CD4-positive, CD25-positive, alpha-beta regulatory T cell (primary cell): ENCODE measurements around the gene ZNF397. TPM values are rescaled to one million over a fixed set of nuclear protein-coding genes. Genes with fewer than 3 reads are reported as not detected.
"Not testable (repeated sequence)": the region's sequence is repeated elsewhere in the genome, so short reads cannot be mapped to it uniquely, and the experiment has no call there.

Source experiments
- ATAC-seq, 2 donors: fragments of 150-1000 bp; cut with Tn5 transposase; one replicate each; pipeline ENCODE4 v1.10.0; 2021; ENCODE audit warnings: low read depth in 2 of 2, moderate number of reproducible peaks in 2 of 2, moderate library complexity in 1 of 2
- DNase-seq, 3 donors: peaks; one replicate each; pipeline versions ENCODE4 v3.0.0 to v3.0.0-alpha.2; 2012 to 2022; ENCODE audit warnings: mixed read lengths in 1 of 3
- H3K27ac ChIP-seq: one replicate; pipeline ENCODE4 v1.7.0; 2013; ENCODE audit warnings: mild to moderate bottlenecking, low read length; ENCODE audit not compliant: insufficient read depth, poor library complexity, severe bottlenecking
- H3K27me3 ChIP-seq: one replicate; pipeline ENCODE4 v1.7.0; 2013; ENCODE audit warnings: low read length; ENCODE audit not compliant: control insufficient read depth, insufficient read depth
- H3K36me3 ChIP-seq: one replicate; pipeline ENCODE4 v1.7.0; 2013; ENCODE audit warnings: mild to moderate bottlenecking, low read length, moderate library complexity; ENCODE audit not compliant: control insufficient read depth, insufficient read depth
- H3K4me1 ChIP-seq: 2 replicates; pipeline ENCODE4 v1.7.0; 2013; ENCODE audit warnings: mild to moderate bottlenecking, low read length; ENCODE audit not compliant: insufficient read depth, control insufficient read depth, poor library complexity, severe bottlenecking
- H3K4me3 ChIP-seq: one replicate; pipeline ENCODE4 v1.7.0; 2013; ENCODE audit warnings: low read depth, mild to moderate bottlenecking, low read length, moderate library complexity
- H3K9me3 ChIP-seq, 2 experiments: 1 replicate in 1 of 2; 2 replicates in 1 of 2; pipeline ENCODE4 v1.7.0; 2013; ENCODE audit warnings: low read length in 2 of 2, mild to moderate bottlenecking in 1 of 2, moderate library complexity in 1 of 2; ENCODE audit not compliant: control insufficient read depth in 2 of 2
- H3K27ac Mint-ChIP-seq, 3 donors: one replicate each; pipeline ENCODE4 v1.8.0; 2020 to 2022; ENCODE audit warnings: mild to moderate bottlenecking in 3 of 3, mixed read lengths in 3 of 3, moderate library complexity in 2 of 3
- H3K27me3 Mint-ChIP-seq: one replicate; pipeline ENCODE4 v1.8.0; 2022; ENCODE audit warnings: mild to moderate bottlenecking, mixed read lengths
- H3K36me3 Mint-ChIP-seq: one replicate; pipeline ENCODE4 v1.8.0; 2020; ENCODE audit warnings: mixed read lengths
- H3K4me1 Mint-ChIP-seq, 4 donors: one replicate each; pipeline ENCODE4 v1.8.0; 2020 to 2022; ENCODE audit warnings: mixed read lengths in 4 of 4, mild to moderate bottlenecking in 1 of 4
- H3K4me3 Mint-ChIP-seq, 4 donors: one replicate each; pipeline ENCODE4 v1.8.0; 2020 to 2022; ENCODE audit warnings: mild to moderate bottlenecking in 4 of 4, mixed read lengths in 4 of 4, moderate library complexity in 3 of 4
- H3K9me3 Mint-ChIP-seq, 7 donors: one replicate each; pipeline ENCODE4 v1.8.0; 2020 to 2022; ENCODE audit warnings: mixed read lengths in 7 of 7, mild to moderate bottlenecking in 3 of 7, moderate library complexity in 2 of 7
- polyA plus RNA-seq, 4 donors: library from polyadenylated mRNA; unstranded; fragments of 300-500 nt; fragmentation: Illumina TruSeq; gene quantifications; one replicate each; pipeline ENCODE4 v1.2.3, GENCODE V29; 2021
- total RNA-seq: library from RNA; stranded (reverse); gene quantifications from one replicate; pipeline ENCODE4 v1.2.3, GENCODE V29; 2022

ZNF397 gene
- total and polyA plus RNA-seq, 5 donors from 2014 or later = 6.2 to 12.9 (median 7.0) TPM

DNA sequence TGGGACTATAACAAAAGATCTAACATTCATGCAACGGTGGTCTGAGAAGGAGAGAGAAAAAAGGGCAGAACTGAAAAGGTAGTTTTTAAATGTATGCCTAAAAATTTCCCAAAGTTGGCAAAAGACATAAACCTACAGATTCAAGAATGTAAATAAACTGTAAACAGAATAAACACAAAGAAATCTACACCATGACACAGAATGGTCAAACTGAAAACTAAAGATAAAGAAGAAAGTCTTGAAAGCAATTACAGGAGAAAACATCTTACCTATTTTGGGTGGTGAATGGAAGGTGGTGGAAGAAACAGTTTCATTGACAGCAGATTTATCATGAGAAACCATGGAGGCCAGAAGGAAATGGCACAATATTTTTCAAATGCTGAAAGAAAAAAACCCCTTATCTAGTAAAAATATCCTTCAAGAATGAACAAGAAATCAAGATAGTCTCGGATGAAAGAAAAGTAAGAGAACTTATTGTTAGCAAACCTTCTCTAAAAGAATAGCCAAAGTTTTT lies 35.6 kb upstream of the ZNF397 start:
- H3K9me3 ChIP-seq = peaks cover 0 to 1% of the 10 kb centered on the region in 2 experiments
- no peaks in the 10 kb centered on the region for H3K36me3 ChIP-seq
- Mint-ChIP-seq H3K4me3 (no peak overlapping the region), H3K4me1 (no peaks in the 10 kb centered on the region), H3K27ac (no peak overlapping the region), H3K27me3 (peaks cover 11% of the 10 kb centered on the region), H3K36me3 (peaks cover 4% of the 10 kb centered on the region), H3K9me3 (peaks cover 0 to 10% (median 2%) of the 10 kb centered on the region in 7 donors)
- H3K27me3 ChIP-seq = no peaks in the 10 kb centered on the region
- no peak for ATAC-seq
- H3K27ac ChIP-seq = no peak overlapping the region
- H3K4me1 ChIP-seq = no peaks in the 10 kb centered on the region
- DNase-seq = no peak
- H3K4me3 ChIP-seq = no peak overlapping the region

DNA sequence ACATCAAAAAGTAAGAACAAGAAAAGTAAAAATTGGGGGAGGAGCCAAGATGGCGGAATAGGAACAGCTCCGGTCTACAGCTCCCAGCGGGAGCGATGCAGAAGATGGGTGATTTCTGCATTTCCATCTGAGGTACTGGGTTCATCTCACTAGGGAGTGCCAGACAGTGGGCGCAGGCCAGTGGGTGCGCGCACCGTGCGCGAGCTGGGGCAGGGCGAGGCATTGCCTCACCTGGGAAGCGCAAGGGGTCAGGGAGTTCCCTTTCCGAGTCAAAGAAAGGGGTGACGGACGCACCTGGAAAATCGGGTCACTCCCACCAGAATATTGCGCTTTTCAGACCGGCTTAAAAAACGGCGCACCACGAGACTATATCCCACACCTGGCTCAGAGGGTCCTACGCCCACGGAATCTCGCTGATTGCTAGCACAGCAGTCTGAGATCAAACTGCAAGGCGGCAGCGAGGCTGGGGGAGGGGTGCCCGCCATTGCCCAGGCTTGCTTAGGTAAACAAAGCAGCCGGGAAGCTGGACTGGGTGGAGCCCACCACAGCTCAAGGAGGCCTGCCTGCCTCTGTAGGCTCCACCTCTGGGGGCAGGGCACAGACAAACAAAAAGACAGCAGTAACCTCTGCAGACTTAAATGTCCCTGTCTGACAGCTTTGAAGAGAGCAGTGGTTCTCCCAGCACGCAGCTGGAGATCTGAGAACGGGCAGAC lies 34.9 kb upstream of the ZNF397 start:
- H3K27ac ChIP-seq, H3K27ac Mint-ChIP-seq, H3K27me3 ChIP-seq, H3K4me3 ChIP-seq, H3K4me1 Mint-ChIP-seq, DNase-seq, H3K4me3 Mint-ChIP-seq, H3K9me3 ChIP-seq, H3K36me3 ChIP-seq, H3K36me3 Mint-ChIP-seq, ATAC-seq, H3K9me3 Mint-ChIP-seq, H3K4me1 ChIP-seq: not testable (repeated sequence)
- H3K27me3 Mint-ChIP-seq = peaks cover 11% of the 10 kb centered on the region

DNA sequence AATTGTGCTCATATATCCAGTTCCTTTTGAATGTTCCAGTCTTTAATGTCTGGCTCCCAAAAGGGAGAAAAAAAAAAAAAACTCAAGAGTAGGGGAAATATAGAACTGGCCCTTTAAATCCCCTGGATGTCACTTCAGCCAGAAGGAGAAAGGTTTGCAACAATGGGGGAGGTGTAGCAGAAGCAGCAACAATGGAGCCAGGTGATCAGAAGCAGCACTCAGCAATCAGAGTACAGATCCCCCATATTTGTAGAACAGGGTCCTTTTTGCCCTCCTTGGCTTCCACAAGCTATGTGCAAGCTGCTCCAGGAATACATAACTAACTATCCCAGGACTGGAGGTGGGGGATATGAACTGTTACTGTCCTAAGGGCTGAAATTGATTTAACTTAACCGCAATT lies 25.8 kb upstream of the ZNF397 start:
- Histone ChIP-seq H3K4me3 (no peak overlapping the region), H3K27me3 (no peaks in the 10 kb centered on the region), H3K36me3 (no peaks in the 10 kb centered on the region), H3K4me1 (no peaks in the 10 kb centered on the region), H3K9me3 (no peaks in the 10 kb centered on the region), H3K27ac (no peak overlapping the region)
- Mint-ChIP-seq H3K4me1 (no peaks in the 10 kb centered on the region), H3K27me3 (peaks cover 36% of the 10 kb centered on the region), H3K36me3 (no peaks in the 10 kb centered on the region), H3K4me3 (no peak overlapping the region), H3K27ac (no peak overlapping the region), H3K9me3 (peaks cover 0 to 2% (median 0%) of the 10 kb centered on the region in 7 donors)
- no peak for DNase-seq
- no peak for ATAC-seq

DNA sequence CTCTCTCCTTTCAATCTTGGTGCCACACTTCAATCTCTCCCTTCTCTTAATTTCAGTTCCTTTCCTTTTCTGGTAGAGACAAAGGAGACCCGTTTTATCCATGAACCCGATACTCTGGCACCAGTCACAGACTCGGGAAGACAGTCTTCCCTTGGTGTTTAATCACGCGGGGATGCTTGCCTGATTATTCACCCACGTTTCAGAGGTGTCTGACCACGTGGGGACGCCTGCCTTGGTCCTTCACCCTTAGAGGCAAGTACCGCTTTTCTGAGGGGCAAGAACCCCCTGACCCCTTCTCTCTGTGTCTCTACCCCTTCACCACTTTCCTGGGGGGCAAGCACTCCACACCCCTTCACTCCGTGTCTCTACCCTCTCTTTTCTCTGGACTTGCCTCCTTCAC lies 24.2 kb upstream of the ZNF397 start:
- not testable (repeated sequence) for H3K27ac Mint-ChIP-seq, H3K9me3 Mint-ChIP-seq

DNA sequence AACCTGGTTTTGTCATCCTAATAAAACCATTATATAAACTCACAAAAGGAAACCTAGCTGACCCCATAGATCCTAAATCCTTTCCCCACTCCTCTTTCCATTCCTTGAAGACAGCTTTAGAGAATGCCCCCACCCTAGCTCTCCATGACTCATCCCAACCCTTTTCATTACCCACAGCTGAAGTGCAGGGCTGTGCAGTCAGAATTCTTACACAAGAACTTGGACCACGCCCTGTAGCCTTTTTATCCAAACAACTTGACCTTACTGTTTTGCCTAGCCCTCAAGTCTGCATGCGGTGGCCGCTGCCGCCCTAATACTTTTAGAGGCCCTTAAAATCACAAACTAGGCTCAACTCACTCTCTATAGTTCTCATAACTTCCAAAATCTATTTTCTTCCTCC lies 21.5 kb upstream of the ZNF397 start:
- not testable (repeated sequence) for H3K36me3 Mint-ChIP-seq, H3K27me3 ChIP-seq, H3K4me3 ChIP-seq, H3K27ac Mint-ChIP-seq, ATAC-seq, H3K4me1 ChIP-seq, H3K36me3 ChIP-seq, H3K4me1 Mint-ChIP-seq, H3K9me3 ChIP-seq, H3K9me3 Mint-ChIP-seq, H3K4me3 Mint-ChIP-seq, DNase-seq, H3K27ac ChIP-seq
- H3K27me3 Mint-ChIP-seq = peaks cover 38% of the 10 kb centered on the region

More for the DNA sequence above, 24.2 kb upstream of the ZNF397 start:
- not testable (repeated sequence) for H3K4me3 Mint-ChIP-seq, H3K4me1 Mint-ChIP-seq, H3K36me3 Mint-ChIP-seq, H3K9me3 ChIP-seq, DNase-seq, H3K4me1 ChIP-seq, H3K36me3 ChIP-seq, H3K27me3 ChIP-seq, H3K27ac ChIP-seq, H3K4me3 ChIP-seq, ATAC-seq
- peaks cover 36% of the 10 kb centered on the region for H3K27me3 Mint-ChIP-seq

DNA sequence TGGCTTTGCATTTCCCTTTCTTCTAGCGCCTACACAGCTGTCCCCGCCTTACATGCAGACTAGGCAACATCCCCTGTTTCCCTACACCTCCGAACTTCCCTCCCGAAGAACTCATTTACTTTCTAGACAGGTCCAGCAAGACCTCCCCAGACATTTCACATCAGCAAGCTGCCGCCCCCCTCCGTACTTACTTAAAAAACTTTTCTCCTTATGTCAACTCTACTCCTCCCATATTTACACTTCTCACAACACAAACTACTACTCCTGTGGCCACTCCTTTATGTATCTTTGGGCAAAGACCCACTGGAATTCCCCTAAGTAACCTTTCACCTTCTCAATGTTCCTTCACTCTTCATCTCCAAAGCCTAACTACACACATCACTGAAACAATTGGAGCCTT lies 20.4 kb upstream of the ZNF397 start:
- Histone ChIP-seq H3K4me1 (no peaks in the 10 kb centered on the region), H3K36me3 (no peaks in the 10 kb centered on the region), H3K4me3 (no peak overlapping the region), H3K27ac (no peak overlapping the region), H3K27me3 (no peaks in the 10 kb centered on the region), H3K9me3 (no peaks in the 10 kb centered on the region)
- Mint-ChIP-seq H3K36me3 (no peaks in the 10 kb centered on the region), H3K4me1 (no peaks in the 10 kb centered on the region), H3K4me3 (no peak overlapping the region), H3K9me3 (no peaks in the 10 kb centered on the region), H3K27ac (no peak overlapping the region), H3K27me3 (peaks cover 34% of the 10 kb centered on the region)
- DNase-seq (no peak), ATAC-seq (no peak)

DNA sequence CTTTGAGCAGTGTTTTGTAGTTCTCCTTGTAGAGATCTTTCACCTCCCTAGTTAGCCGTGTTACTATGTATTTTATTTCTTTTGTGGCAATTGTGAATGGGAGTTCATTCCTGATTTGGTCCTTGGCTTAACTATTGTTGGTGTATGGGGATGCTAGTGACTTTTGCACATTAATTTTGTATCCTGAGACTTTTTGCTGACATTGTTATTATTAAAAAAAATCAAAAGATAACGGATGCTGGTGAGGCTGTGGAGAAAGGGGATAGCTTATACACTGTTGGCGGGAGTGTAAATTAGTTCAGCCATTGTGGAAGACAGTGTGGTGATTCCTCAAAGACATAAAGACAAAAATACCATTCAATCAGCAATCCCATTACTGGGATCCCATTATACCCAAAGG lies 17.0 kb upstream of the ZNF397 start:
- H3K4me1 Mint-ChIP-seq = no peaks in the 10 kb centered on the region
- H3K9me3 Mint-ChIP-seq = no peaks in the 10 kb centered on the region
- no peak overlapping the region for H3K27ac ChIP-seq
- H3K36me3 ChIP-seq = no peaks in the 10 kb centered on the region
- ATAC-seq (no peak), DNase-seq (no peak)
- no peak overlapping the region for H3K27ac Mint-ChIP-seq
- no peaks in the 10 kb centered on the region for H3K27me3 ChIP-seq
- no peak overlapping the region for H3K4me3 ChIP-seq
- no peaks in the 10 kb centered on the region for H3K36me3 Mint-ChIP-seq
- H3K27me3 Mint-ChIP-seq = peaks cover 18% of the 10 kb centered on the region
- no peaks in the 10 kb centered on the region for H3K4me1 ChIP-seq
- H3K4me3 Mint-ChIP-seq = no peak overlapping the region
- H3K9me3 ChIP-seq = no peaks in the 10 kb centered on the region

DNA sequence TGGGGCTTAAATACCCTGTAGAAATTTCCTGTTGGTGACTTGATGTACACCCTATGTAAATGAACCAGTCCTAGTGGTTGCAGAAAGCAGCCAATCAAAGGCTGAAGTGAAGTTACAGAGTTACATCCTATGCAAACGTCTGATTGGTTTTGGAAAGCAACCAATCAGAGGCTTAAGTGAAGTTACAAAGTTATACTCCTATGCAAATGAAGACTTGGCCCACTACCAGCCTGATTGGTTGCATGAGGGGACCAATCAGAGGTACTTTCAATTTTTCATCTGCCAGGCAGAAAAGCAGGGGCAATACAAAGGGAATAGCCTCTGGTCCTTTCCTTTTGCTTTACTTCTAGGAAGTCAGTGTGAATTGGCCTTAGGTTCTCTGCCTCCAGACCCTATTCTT lies 13.6 kb upstream of the ZNF397 start:
- no peak overlapping the region for H3K27ac Mint-ChIP-seq
- H3K36me3 Mint-ChIP-seq = no peaks in the 10 kb centered on the region
- no peaks in the 10 kb centered on the region for H3K9me3 Mint-ChIP-seq
- no peaks in the 10 kb centered on the region for H3K9me3 ChIP-seq
- H3K4me3 Mint-ChIP-seq = no peak overlapping the region
- no peaks in the 10 kb centered on the region for H3K27me3 ChIP-seq
- H3K36me3 ChIP-seq = no peaks in the 10 kb centered on the region
- H3K4me3 ChIP-seq = no peak overlapping the region
- peaks cover 24% of the 10 kb centered on the region for H3K27me3 Mint-ChIP-seq
- no peak overlapping the region for H3K27ac ChIP-seq
- H3K4me1 Mint-ChIP-seq = peaks cover 0 to 5% (median 3%) of the 10 kb centered on the region in 4 donors
- ATAC-seq (no peak), DNase-seq (peak in 1 of 3 donors; percentile 17)
- peaks cover 5% of the 10 kb centered on the region for H3K4me1 ChIP-seq
